Stromal cell of bone marrow (primary cell): ENCODE data around the gene SRD5A1.

ENCODE experiments used
- DNase-seq: peaks from one replicate; pipeline ENCODE4 v3.0.0-alpha.2; 2012; ENCODE audit warnings: low read depth

SRD5A1 gene, protein sequence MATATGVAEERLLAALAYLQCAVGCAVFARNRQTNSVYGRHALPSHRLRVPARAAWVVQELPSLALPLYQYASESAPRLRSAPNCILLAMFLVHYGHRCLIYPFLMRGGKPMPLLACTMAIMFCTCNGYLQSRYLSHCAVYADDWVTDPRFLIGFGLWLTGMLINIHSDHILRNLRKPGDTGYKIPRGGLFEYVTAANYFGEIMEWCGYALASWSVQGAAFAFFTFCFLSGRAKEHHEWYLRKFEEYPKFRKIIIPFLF

DNA sequence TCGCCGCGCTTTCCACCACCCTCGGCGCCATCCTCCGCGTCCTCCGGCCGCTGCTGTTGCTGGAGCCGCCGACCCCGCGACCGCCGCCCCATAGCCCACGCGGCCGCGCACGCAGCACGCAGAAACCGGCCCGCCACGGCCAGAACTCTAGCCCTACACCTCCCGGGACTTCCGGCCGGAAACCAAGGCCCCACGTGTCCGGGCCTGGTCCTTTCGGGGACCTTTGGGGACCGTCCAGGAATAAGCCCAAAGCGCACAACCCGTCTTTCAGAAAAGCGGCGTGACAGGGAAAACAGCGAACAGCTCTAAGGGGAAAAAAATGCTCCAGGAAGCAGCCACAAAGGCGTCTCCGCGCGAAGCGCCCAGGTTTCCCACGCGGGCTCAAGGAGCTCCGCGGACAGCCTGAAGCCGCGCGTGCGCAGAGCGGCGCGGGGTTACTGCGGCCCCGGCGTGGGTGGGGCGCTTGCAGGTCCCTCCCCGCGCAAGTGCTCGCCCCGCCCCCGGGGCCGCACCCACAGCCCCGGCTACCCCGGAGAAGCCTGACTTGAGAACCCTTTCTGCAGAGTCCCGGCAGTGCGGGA is at the start of gene SRD5A1, which contains the start of gene NSUN2:
Gene SRD5A1 (plus strand): TSS at position 553 of the 581 bp plus-strand sequence. CDS start 137 bp downstream, outside the sequence.
Gene NSUN2 (minus strand): TSS at position 157 of the 581 bp plus-strand sequence. CDS start 65 bp downstream, at position 92.
- DNase-seq, result peak; percentile 72

DNA sequence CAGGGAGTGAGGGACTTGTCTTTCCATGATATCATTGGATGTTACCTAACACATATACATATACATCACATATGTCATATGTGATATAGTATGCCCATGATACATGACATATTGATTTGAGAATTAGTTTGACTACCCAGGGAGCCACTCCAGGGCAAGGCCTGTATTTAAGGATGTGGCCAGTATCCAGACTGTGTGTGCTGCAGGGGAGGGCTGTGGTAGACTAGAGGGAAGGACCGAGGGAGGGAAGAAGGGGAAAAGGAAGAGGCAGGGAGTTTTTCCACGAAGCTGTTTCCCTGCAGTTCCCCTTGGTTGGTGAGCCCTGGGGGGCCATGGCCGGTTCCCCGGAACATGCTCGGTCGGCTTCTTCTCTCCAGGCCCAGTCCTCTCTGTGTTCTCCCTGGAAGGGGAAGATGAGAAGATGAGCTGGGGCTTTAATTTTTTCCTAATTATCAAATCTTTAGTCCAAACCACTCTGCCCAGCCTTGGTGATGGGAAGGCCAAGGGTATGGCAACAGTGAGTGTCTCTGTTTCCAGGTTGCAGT is 49.1 kb upstream of the SRD5A1 start:
- no peak for DNase-seq

DNA sequence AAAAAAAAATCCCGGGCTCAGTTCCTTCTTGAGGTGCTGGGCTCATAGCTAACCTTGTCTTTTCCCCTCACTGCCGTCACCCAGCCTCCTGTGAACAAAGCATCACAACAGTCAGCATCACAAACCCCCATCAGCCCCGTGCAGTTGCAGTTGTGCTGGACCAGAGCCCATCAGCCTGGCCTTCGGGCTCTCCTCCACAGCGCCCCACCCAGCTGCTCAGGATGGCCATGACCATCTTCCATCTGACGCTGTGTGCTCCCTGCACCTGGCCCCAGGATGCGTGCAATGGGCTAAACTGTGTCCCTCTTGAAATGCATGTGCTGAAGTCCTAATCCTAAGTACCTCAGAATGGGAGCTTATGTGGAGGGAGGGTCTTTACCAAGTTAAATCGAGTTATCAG is 48.5 kb upstream of the SRD5A1 start:
- DNase-seq, result no peak

DNA sequence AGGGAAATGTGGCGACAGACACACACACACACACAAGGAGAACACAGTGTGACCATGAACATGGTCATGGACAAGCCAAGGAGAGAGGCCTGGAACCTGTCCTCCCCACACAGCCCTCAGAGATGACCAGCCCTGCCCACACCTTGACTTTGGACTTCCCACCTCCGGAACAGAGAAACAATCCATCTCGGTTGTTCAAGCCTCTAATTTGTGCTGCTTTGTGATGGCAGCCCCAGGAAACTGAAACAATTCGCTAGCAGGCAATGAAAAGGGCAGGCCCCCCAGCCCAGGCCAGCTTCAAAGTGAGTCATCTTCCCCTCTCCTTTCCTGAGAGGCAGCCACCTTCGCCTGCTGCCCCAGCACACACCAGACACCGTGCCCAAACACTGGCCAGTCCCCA is 48.1 kb upstream of the SRD5A1 start:
- no peak for DNase-seq

DNA sequence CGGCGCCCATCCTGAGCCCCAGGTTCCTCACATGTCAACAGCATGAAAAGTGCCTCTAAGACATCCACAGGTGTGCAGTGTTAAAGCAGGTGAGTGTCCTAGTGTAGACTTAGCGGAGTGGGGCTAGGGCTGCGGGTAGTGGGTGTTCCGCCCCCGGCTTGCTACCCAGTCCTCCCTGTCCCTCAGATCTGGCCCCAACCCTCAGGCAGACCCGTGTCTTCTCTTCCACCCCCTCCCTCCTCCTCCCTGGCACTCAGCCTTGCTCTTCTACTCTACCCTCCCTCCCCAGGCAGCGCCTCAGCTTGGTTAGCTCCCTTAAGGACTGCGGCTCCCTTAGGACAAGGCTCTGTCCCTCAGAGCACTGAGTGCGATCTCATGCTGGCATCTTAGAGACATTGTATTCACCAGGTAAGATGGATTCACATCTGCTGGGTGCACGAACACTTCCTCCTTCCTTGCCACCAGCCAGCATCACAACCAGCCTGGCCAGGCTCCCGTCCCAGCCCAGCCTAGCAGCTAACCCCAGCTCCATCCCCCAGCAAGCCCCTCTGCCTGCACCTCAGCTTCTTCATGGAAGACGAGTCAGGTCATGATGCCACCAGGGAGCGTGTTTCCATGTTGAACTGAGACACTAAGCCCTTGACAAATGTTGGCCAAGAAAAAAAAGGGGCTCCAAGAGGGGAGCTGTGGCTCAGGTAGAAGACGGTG is 47.1 kb upstream of the SRD5A1 start:
- no peak for DNase-seq

DNA sequence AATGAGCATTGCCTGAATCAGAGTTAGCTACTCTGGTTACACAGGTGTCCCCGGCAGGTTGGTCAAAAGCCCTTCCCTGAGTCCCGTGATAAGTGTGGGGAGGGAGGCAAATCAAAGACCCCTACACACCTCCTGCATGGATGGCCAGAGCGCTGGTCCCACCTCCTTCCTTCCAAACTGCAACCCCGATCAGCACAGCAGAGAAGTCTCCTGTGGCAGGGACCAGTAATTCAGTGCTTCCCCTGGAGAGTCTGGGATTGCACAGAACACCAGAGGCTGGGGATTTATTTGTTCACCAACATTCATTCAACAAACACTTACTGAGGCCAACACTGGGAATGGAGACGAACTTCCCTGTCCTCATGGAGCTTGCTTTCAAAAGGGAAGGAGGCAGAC is 46.6 kb upstream of the SRD5A1 start:
- DNase-seq, result no peak

DNA sequence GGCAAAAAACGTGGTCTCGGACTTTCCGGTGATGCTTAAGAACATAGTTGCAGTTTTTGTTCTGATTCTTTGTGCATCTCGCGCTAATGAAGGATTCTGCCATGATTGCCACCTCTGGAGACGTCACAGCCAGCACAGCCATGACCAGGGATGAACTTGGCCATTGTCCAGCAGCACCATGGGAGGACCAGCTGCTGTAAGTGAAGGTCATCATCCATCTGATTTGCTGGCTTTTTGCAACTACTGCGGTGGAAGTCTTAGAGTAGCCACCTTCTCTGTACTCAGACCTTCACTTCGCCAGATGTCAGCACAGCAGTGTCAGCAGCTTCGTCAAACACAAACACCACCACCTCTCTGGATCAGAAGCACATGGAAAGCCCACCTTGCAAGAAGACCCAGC is 46.1 kb upstream of the SRD5A1 start:
- no peak for DNase-seq

DNA sequence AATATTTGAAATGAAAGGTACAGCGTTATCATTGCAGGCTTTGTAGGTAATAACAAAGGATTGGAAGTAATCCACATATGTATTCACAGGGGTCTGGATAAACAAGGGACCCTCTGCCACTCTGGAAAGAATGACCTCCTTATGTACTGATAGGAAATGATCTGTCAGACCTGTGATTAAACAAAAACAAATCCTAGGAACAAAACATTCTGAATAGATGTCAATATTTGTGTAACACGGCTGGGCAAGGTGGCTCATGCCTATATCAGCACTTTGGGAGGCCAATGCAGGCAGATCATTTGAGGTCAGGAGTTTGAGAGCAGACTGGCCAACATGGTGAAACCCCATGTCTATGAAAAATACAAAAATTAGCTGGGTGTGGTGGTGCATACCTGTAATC is 42.7 kb upstream of the SRD5A1 start:
- no peak for DNase-seq

DNA sequence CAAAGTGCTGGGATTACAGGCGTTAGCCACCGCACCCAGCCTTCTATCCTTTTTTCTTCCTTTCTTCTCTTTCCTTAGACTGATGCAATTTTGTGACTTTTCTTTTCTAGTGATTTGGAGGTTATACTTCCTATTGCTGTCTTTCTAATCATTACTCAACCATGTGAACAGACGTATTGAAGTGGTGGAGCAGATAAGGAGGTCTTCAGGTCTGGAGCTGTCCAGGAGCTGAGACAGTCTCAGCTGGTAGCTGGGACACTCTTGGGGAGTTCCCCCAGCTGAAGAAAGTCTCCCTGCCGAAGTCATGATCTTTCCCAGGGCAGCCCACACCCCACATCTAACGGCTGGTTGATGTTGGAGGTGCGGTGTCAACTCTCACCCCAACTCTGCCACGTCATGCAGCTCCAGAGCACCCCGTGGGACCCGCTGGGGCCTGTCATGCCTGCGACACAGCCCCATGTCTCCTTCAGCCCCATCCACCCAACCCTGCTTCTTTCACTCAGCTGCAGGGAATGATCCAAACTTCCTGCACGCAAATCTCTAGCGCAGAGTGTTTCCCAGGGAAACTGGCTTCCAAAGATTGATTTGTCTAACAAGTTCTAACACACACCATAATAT is 41.5 kb upstream of the SRD5A1 start:
- no peak for DNase-seq

DNA sequence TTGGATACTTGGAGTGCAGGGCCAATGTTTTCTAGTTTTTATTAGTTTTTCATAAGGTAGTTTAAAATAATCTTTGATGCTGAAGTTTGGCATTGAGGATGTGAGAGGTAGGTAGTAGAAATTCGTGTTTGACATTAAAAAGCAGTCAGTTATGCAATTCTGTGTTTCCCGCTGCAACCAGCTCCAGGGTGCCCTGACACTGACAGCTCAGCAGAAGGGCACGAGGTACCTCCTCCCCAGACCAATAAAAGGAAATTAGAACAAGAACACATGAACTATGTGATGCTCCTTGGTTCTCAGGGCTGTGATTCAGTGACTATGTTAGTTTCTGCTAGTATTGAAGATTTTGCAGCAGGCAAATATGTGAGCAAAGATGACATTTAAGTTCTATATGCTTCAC is 40.6 kb upstream of the SRD5A1 start:
- DNase-seq, result no peak

DNA sequence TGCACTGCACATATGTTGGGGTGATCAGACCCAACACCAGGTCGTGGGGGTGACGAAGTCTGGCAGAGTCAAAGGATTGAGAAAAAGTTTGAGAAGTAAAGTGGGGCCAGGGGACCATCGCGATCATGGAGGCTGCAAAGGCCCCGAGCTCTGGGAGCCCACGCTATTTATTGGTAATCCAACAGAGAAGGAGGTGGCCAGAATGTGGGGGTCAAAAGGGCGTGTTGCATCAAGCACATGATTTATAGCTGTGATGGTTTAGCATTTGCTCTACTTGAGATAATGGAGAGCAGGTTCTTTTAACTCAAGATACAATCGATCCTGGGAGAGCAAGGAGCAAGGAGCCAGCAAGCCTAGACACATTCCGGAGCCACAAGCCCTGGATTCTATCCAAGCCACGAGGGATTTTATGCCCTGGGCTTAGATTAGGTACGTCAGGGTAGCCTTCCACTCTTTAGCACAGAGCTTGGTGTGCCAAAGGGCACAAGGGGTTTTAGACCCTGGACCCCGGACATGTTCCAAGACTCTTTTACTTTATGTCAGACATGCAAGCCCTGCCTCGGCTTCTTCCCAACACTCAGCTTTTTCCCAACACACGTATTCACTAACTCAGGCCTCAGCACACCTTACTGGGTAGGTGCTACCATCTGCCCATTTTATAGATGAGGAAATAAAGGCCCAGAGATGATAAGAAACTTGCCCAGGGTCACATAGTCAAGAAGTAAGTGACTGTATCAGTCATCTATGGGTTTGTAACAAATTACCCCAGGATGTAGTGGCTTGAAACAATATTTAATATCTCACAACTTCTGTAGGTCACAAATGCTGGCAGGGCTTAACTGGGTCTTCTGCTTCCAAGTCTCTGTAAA is 39.9 kb upstream of the SRD5A1 start:
- no peak for DNase-seq

DNA sequence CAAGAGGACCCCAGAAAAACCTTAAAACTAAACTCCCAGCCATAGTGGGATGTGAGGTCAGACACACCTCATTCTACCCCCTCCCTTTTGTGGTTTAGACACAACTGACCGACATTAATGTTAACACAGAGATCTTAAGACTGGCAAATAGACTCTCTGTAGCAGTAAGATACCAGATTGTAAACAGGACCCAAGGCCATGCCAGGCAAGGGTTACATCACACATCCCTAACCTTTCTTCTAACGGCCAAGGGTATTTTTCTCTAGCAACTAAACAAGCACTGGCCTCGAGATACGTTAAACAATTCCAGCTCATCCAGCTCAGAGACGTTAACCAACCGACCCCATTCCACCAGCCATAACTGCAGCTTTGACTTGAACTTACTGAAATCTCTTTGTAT is 39.2 kb upstream of the SRD5A1 start:
- DNase-seq, result no peak

DNA sequence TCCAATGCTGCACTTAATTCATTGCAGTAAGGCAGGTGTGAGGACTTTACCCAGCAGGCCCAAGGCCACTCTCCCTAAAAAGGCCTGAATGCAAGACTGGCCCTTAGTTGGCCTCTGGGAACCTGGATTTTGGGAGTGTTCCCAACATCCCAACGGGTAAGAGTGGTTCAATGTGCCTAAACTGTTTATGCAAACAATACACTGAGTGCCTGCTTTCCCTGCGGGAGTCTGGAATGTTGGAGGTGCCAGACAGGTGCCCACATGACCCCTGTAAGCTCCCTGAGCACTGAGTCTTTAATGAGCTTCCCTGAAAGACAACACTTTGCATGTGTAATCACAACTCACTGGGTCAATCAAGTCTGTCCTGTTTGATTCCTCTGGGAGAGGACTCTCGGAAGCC is 37.8 kb upstream of the SRD5A1 start:
- DNase-seq, result no peak

DNA sequence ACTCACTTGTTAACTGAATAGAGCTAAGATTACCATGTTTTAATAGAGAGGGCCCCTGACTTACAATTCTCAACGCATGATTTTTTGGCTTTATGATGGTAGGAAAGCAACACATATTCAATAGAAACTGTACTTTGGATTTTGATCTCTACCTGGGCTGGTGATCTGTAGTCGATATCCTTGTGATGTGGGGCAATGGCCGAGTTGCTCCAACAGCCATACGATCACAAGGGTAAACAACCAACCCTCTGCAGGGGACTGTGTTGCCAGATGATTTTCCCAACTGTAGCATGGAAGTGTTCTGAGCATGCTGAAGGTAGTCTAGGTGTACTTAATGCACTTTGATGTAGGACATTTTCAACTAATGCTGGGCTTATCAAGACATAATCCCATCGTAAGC is 36.9 kb upstream of the SRD5A1 start:
- no peak for DNase-seq

DNA sequence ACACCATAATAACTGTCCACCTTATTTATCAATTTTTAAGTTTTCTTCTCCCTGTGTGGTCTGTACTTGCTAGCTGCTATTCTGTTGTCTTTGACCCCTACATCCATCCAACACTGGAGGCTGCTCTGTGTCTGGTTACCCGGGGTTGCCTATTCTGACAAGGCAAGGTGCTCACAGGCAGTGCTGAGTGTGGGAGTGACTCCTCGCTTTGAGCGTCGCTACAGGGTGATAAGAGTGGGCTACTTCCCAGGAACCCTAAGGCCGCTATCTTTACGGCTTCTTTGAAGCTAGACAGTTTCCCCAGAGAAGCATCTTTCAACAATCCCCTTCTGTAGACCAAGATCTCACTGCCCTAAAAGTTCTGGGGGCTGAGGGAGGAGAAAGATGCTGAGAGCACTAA is 35.7 kb upstream of the SRD5A1 start:
- DNase-seq, result no peak

DNA sequence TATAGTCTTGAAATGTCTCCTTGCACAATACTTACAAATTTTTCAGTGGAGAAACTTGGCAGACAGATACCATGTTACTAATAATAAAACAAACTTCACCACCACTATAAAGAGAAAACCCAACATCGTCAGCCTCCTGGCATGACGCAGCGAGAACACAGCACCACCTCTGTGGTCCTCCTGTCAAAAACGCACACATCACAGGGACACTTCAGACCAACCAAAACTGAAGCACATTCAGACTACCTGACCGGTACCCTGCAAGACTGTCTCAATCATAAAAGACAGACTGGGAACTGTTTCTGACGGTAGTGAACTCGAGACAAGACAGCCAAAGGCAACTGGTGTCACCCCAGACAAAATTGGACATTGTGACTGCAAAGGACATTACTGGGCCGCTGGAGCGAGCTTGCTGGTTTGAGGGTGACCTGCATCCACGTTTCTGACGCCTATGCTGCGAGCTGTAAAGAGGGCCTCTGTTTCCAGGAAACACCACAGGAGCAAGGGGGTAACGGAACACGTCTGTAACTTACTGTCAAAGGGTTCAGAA is 34.8 kb upstream of the SRD5A1 start:
- DNase-seq, result no peak

DNA sequence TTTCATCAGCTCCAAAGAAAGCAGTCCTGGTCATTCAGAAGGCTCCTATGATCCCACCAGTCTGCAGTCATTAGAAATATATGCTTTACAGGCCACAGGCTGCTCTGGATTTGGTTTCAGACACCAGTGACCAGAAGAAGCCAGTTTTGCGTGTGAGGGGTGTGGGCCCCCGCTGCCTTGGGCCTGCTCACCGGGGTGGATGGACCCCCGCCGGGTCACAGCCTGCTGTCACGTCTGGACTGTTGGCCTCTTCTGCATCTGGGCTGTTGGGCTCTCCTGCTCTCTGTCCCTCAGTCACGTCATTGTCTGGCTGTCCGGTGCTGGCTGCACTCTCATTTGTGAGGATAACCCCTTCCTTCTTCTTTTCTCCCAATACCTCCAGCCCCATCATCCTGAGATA is 33.5 kb upstream of the SRD5A1 start:
- no peak for DNase-seq

DNA sequence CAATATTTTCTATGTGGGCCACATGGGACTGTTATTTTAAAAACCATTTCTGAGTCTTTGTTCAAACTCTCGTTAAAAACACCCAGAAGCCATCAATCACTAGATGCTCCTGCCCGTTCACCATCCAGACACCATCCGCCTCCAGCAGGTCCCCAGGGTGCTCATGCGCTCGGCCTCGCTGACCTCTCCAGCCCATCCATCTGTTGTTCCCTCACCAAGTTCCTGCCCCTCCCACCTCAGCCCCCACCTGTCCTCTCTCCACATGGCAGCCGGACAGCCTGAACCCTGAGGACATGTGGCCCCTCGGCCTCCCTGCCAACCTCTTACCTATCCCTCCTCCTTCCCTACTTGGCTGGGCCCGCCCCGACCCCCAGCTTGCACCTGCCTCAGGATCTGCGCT is 32.0 kb upstream of the SRD5A1 start:
- no peak for DNase-seq

DNA sequence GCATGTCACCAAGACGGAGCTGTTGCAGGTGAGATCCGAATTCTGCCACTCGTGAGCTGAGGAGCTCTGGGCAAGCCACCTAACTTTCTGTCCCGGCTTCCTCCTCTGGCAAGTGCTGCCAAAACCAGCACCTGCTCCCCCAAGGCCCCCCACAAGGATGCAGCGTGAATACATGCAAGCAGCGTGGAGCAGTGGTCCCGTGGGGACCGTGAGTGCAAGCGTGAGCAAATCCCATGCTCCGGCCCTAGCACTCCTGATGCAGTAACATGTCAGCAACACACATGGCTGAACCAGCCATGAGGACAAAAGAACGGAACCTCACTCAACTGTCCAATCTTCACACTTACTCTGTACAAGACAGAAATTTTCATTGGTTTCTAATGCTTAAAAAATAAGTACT is 31.4 kb upstream of the SRD5A1 start:
- DNase-seq, result no peak

DNA sequence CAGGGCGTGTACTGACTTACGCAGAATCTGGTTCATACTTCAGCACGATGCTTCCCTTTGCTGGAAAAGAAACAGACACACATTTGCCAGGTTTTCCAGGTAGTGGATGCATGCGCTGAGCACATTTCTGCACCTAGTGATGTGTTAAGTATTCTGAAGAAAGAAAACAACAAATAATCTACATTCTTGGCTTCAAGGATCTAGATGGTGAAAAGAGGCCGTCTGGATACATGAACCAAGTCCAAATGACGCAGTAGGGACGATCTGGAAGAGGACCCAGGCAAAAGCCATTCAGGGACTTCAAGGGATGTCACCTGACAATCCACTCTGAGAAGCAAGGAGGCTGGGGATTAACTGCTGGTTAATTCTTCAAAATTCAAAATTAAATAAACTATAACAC is 30.8 kb upstream of the SRD5A1 start:
- DNase-seq, result no peak

DNA sequence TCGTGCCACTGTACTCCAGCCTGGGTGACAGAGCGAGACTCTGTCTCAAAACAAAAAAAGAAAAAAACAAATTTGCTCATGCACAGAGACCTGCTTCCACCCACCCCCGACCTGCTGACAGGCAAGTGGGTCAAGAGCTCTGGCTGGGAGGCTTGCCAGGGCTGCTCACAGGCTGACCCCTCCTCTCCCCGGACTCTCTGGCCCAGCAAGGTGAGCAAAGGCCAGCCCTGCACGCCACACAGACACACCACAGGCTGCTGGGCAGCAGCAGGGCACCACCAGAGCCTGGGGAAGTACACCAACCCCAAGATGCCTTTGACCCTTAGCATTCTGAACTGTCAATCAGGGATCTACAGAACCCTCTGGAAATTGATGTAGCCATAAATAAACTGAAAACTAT is 29.6 kb upstream of the SRD5A1 start:
- no peak for DNase-seq
